Upper lobe of left lung (tissue), 6 donors: ENCODE data around the gene RUNX1. TPM values are rescaled to one million over a fixed set of nuclear protein-coding genes. Genes with fewer than 3 reads are reported as not detected.

Experiments
- ATAC-seq, 2 donors: fragments of 200-7000 bp; cut with Tn5 transposase; one replicate each; pipeline ENCODE4 v1.9.1; 2022; ENCODE audit warnings: mild to moderate bottlenecking in 2 of 2, moderate library complexity in 2 of 2; ENCODE audit not compliant: low FRiP score in 2 of 2
- DNase-seq, 2 donors: peaks; one replicate each; pipeline ENCODE4 v3.0.0-alpha.2; 2019 to 2020
- H3K27ac ChIP-seq, 4 donors: fragments of 200-600 bp; sonication (generic); one replicate each; pipeline ENCODE4 v1.5.1; 2016 to 2019
- H3K27me3 ChIP-seq, 4 donors: fragments of 200-600 bp; sonication (generic); one replicate each; pipeline ENCODE4 v1.5.1; 2017 to 2019
- H3K36me3 ChIP-seq, 4 donors: fragments of 200-600 bp; sonication (generic); one replicate each; pipeline ENCODE4 v1.5.1; 2016 to 2019
- H3K4me1 ChIP-seq, 4 donors: fragments of 200-600 bp; sonication (generic); one replicate each; pipeline ENCODE4 v1.5.1; 2018 to 2019
- H3K4me3 ChIP-seq, 4 donors: fragments of 200-600 bp; sonication (generic); one replicate each; pipeline ENCODE4 v1.5.1; 2017 to 2019; ENCODE audit warnings: mild to moderate bottlenecking in 2 of 4, moderate library complexity in 1 of 4
- H3K9me3 ChIP-seq, 4 donors: fragments of 200-600 bp; sonication (generic); one replicate each; pipeline ENCODE4 v1.5.1; 2018 to 2019
- CTCF ChIP-seq, 6 experiments: fragments of 450-650 bp in 4 of 6; fragments of 200-600 bp in 2 of 6; sonication (generic) in 2 of 6; IDR thresholded peaks; one replicate each; pipeline ENCODE4 v1.5.1; 2016 to 2019; ENCODE audit warnings: antibody characterized with exemption in 6 of 6
- EP300 ChIP-seq, 4 donors: sonication (generic); formaldehyde crosslinking; IDR thresholded peaks; one replicate each; pipeline ENCODE4 v1.5.1; 2017; ENCODE audit warnings: antibody characterized with exemption in 4 of 4, control low read depth in 2 of 4
- POLR2A ChIP-seq, 4 donors: fragments of 450-650 bp; IDR thresholded peaks; one replicate each; pipeline ENCODE4 v1.5.1; 2016 to 2017; ENCODE audit warnings: antibody characterized with exemption in 4 of 4, mild to moderate bottlenecking in 2 of 4
- POLR2AphosphoS5 ChIP-seq, 2 donors: sonication (generic); formaldehyde crosslinking; IDR thresholded peaks; one replicate each; pipeline ENCODE4 v1.5.1; 2017; ENCODE audit warnings: antibody characterized with exemption in 2 of 2
- WGBS, 2 donors: methylation state at CpG; one replicate each; pipeline ENCODE4 v1.1.5; 2017 to 2018; 5-methylcytosine and 5-hydroxymethylcytosine counted together
- total RNA-seq, 6 donors: library from RNA; depleted of rRNA in 4 of 6; stranded (reverse); fragments of >200 nt in 4 of 6; gene quantifications; one replicate each; pipeline versions ENCODE4 v1.1.0 to v1.2.1, GENCODE V29; 2016 to 2021
- donor health status: DM: no; HTN: no; CAD: no; lungs with moderate emphysema.
- donor health status: DM: no; HTN: yes; CAD: no; lungs with severe emphysema.

RUNX1 gene
- total RNA-seq, 6 donors from 2014 or later = 62.2 to 252 (median 98.2) TPM

DNA sequence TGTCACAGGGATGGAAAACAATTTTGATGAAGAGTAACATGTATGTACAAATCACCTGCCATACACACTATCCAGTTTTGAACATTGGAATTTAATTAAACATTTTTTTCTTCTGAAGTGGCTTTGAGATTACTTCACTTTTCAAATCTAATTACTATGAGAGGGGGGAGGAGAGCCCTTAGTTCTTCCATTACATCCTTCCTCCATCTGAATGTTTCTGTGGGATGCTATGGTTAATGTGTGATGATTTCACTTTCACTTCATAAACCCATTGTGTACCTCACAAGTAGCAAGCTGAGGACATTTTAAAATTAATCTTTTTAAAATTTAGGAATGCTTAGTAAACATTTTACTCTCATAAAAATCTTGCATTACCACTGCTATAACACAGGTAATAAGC is 156.9 kb downstream of the RUNX1 start:
- peaks cover 9 to 40% (median 16%) of the 10 kb centered on the region in 4 donors for H3K4me1 ChIP-seq
- no peak for DNase-seq
- no peak for TF ChIP-seq POLR2A (IDR thresholded peaks at IDR 0.05)
- no peak for TF ChIP-seq CTCF (IDR thresholded peaks at IDR 0.05)
- TF ChIP-seq POLR2AphosphoS5 (IDR thresholded peaks at IDR 0.05) = no peak
- no peak for TF ChIP-seq EP300 (IDR thresholded peaks at IDR 0.05)
- ATAC-seq = no peak
- peaks cover 0 to under 1% (median 0%) of the 10 kb centered on the region in 4 donors for H3K9me3 ChIP-seq
- peaks cover 0 to 7% (median 5%) of the 10 kb centered on the region in 4 donors for H3K27me3 ChIP-seq
- H3K36me3 ChIP-seq = no peaks in the 10 kb centered on the region
- H3K27ac ChIP-seq = no peak overlapping the region
- no peak overlapping the region for H3K4me3 ChIP-seq

DNA sequence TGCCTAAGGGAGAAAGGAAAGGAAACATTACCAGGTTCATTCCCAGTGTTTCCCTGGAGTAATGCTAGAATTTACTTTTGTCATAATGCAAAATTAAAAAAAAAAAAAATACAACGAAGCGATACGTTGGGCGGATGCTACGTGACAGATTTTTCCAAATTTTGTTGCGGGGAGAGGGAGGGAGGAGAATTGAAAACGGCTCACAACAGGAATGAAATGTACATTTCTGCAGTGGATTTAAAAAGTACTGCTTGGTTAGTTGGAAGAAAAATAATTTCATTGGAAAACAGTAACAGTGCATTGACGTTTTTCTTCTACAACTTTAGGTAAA is 157.5 kb downstream of the RUNX1 start:
- H3K4me1 ChIP-seq = peaks cover 9 to 40% (median 16%) of the 10 kb centered on the region in 4 donors
- H3K27ac ChIP-seq = peak overlapping the region in 1 of 4 donors; percentile 93
- DNase-seq (no peak), ATAC-seq (no peak)
- no peaks in the 10 kb centered on the region for H3K36me3 ChIP-seq
- peak overlapping the region in 3 of 4 donors; percentile 61 to 92 (median 66) for H3K4me3 ChIP-seq
- no peak for TF ChIP-seq EP300 (IDR thresholded peaks at IDR 0.05)
- peak in 1 of 6 experiments; percentile 20 for TF ChIP-seq CTCF (IDR thresholded peaks at IDR 0.05)
- no peak for TF ChIP-seq POLR2A (IDR thresholded peaks at IDR 0.05)
- no peak for TF ChIP-seq POLR2AphosphoS5 (IDR thresholded peaks at IDR 0.05)
- WGBS, 2 donors = 34 to 38% methylated on average over 8 of the region's 8 CpGs
- no peaks in the 10 kb centered on the region for H3K9me3 ChIP-seq
- peaks cover 0 to 7% (median 5%) of the 10 kb centered on the region in 4 donors for H3K27me3 ChIP-seq

- ATAC-seq (no peak), DNase-seq (peak; percentile 43 to 87)
- Histone ChIP-seq H3K27ac (peak overlapping the region; percentile 93 to 98 (median 94)), H3K36me3 (no peaks in the 10 kb centered on the region), H3K27me3 (peaks cover 0 to 7% (median 5%) of the 10 kb centered on the region in 4 donors), H3K4me1 (peaks cover 9 to 40% (median 17%) of the 10 kb centered on the region in 4 donors), H3K4me3 (peak overlapping the region in 3 of 4 donors; percentile 61 to 92 (median 66)), H3K9me3 (no peaks in the 10 kb centered on the region)
- peak in 1 of 6 experiments; percentile 7 for TF ChIP-seq CTCF (IDR thresholded peaks at IDR 0.05)
- no peak for TF ChIP-seq POLR2AphosphoS5 (IDR thresholded peaks at IDR 0.05)
- peak in 1 of 4 donors; percentile 21 for TF ChIP-seq POLR2A (IDR thresholded peaks at IDR 0.05)
- 29 to 47% methylated on average over 34 to 60 of the region's 60 CpGs for WGBS, 2 donors
These were observed 158.1 kb downstream of the RUNX1 start for GRCh38 chr21:34890724-34891612.

GRCh38 chr21:34890470-34890723 is 158.7 kb downstream of the RUNX1 start:
- Histone ChIP-seq H3K4me3 (peak overlapping the region in 3 of 4 donors; percentile 61 to 92 (median 66)), H3K9me3 (no peaks in the 10 kb centered on the region), H3K36me3 (no peaks in the 10 kb centered on the region), H3K27ac (peak overlapping the region; percentile 93 to 98 (median 94)), H3K4me1 (peaks cover 9 to 40% (median 18%) of the 10 kb centered on the region in 4 donors), H3K27me3 (peaks cover 0 to 7% (median 5%) of the 10 kb centered on the region in 4 donors)
- WGBS, 2 donors = 17 to 27% methylated on average over 10 to 14 of the region's 14 CpGs
- ATAC-seq (no peak), DNase-seq (no peak)
- TF ChIP-seq CTCF (IDR thresholded peaks at IDR 0.05) (no peak), EP300 (IDR thresholded peaks at IDR 0.05) (no peak), POLR2AphosphoS5 (IDR thresholded peaks at IDR 0.05) (no peak), POLR2A (IDR thresholded peaks at IDR 0.05) (no peak)
